GM19468 (cell line): ENCODE results near the gene TRAF3.
"Not testable (repeated sequence)": the region's sequence is repeated elsewhere in the genome, so short reads cannot be mapped to it uniquely, and the experiment has no call there.

ENCODE experiments used
- ATAC-seq: cut with Tn5 transposase; IDR thresholded peaks from one replicate; pipeline ENCODE4 v1.9.1; 2021; ENCODE audit warnings: mild to moderate bottlenecking, moderate library complexity, moderate number of reproducible peaks; ENCODE audit not compliant: unreplicated experiment; ENCODE audit errors: extremely low read depth

The TRAF3 gene

GRCh38 chr14:102878970-102879460, 101.8 kb downstream of the TRAF3 start:
- no peak for ATAC-seq

GRCh38 chr14:102882226-102882906, 105.1 kb downstream of the TRAF3 start:
- no peak for ATAC-seq

- ATAC-seq: no peak
Measured at GRCh38 chr14:102883089-102883541, 105.9 kb downstream of the TRAF3 start.

GRCh38 chr14:102883554-102883953, 106.3 kb downstream of the TRAF3 start:
- no peak for ATAC-seq

GRCh38 chr14:102885737-102886447, 108.6 kb downstream of the TRAF3 start:
- no peak for ATAC-seq

- no peak for ATAC-seq
Measured at GRCh38 chr14:102888748-102889147, 111.5 kb downstream of the TRAF3 start.

GRCh38 chr14:102889615-102890014, 112.4 kb downstream of the TRAF3 start:
- no peak for ATAC-seq

GRCh38 chr14:102891111-102891510, 113.9 kb downstream of the TRAF3 start:
- ATAC-seq: no peak

GRCh38 chr14:102891556-102891955, 114.3 kb downstream of the TRAF3 start:
- no peak for ATAC-seq

GRCh38 chr14:102892651-102893050, 115.4 kb downstream of the TRAF3 start:
- ATAC-seq: no peak

GRCh38 chr14:102893452-102893851, 116.2 kb downstream of the TRAF3 start:
- ATAC-seq: no peak

- not testable (repeated sequence) for ATAC-seq
Measured at GRCh38 chr14:102896735-102897134, 119.5 kb downstream of the TRAF3 start.

- no peak for ATAC-seq
Measured at GRCh38 chr14:102897299-102898027, 120.2 kb downstream of the TRAF3 start.

GRCh38 chr14:102898298-102898697, 121.0 kb downstream of the TRAF3 start:
- ATAC-seq: no peak

GRCh38 chr14:102898776-102899515, 121.7 kb downstream of the TRAF3 start:
- no peak for ATAC-seq

- no peak for ATAC-seq
Measured at GRCh38 chr14:102899516-102899900, 122.3 kb downstream of the TRAF3 start.

- peak; percentile 24 for ATAC-seq
Measured at GRCh38 chr14:102900631-102901571, 123.7 kb downstream of the TRAF3 start.

- peak; percentile 48 for ATAC-seq
Measured at GRCh38 chr14:102901633-102902032, 124.4 kb downstream of the TRAF3 start.

- no peak for ATAC-seq
Measured at GRCh38 chr14:102902086-102902485, 124.8 kb downstream of the TRAF3 start.
